Coronary artery (tissue), 2 donors: ENCODE results near the gene CAMTA1.
A peak's percentile ranks its signal among the peaks of the same experiment; 100 is the strongest.
"Not testable (repeated sequence)": the region's sequence is repeated elsewhere in the genome, so short reads cannot be mapped to it uniquely, and the experiment has no call there.

Experiments
- DNase-seq: peaks from one replicate; pipeline ENCODE4 v3.0.0-alpha.2; 2017; ENCODE audit warnings: low spot score
- H3K27ac ChIP-seq, 2 donors: fragments of 200-600 bp; sonication (generic); one replicate each; pipeline ENCODE4 v1.5.1; 2016 to 2019
- H3K4me3 ChIP-seq: fragments of 200-600 bp; sonication (generic); 2 replicates; pipeline ENCODE4 v1.5.1; 2016; ENCODE audit warnings: mild to moderate bottlenecking, moderate library complexity
- CTCF ChIP-seq: fragments of 200-600 bp; sonication (generic); IDR thresholded peaks from one replicate; pipeline ENCODE4 v1.5.1; 2019; ENCODE audit warnings: antibody characterized with exemption

CAMTA1 gene

GRCh38 chr1:7789828-7790227, 1004.6 kb downstream of the CAMTA1 start:
- no peak overlapping the region for H3K27ac ChIP-seq
- DNase-seq = no peak
- no peak overlapping the region for H3K4me3 ChIP-seq
- no peak for TF ChIP-seq CTCF

- not testable (repeated sequence) for H3K27ac ChIP-seq, DNase-seq, H3K4me3 ChIP-seq
These were observed 1005.8 kb downstream of the CAMTA1 start for GRCh38 chr1:7791027-7791426.

- no peak for TF ChIP-seq CTCF
- Histone ChIP-seq H3K4me3 (no peak overlapping the region), H3K27ac (no peak overlapping the region)
- DNase-seq = no peak
These were observed 1010.2 kb downstream of the CAMTA1 start for GRCh38 chr1:7795406-7795805.

- H3K4me3 ChIP-seq = no peak overlapping the region
- H3K27ac ChIP-seq = no peak overlapping the region
- TF ChIP-seq CTCF = no peak
- no peak for DNase-seq
These were observed 1020.2 kb downstream of the CAMTA1 start for GRCh38 chr1:7805460-7805859.

- no peak overlapping the region for H3K4me3 ChIP-seq
- H3K27ac ChIP-seq = no peak overlapping the region
- DNase-seq = no peak
- peak; percentile 25 for TF ChIP-seq CTCF
These were observed 1023.1 kb downstream of the CAMTA1 start for GRCh38 chr1:7808253-7808844.

- no peak for DNase-seq
- H3K27ac ChIP-seq = no peak overlapping the region
These were observed 1024.5 kb downstream of the CAMTA1 start for GRCh38 chr1:7809742-7810141.

GRCh38 chr1:7810395-7810794, 1025.1 kb downstream of the CAMTA1 start:
- Histone ChIP-seq H3K27ac (no peak overlapping the region), H3K4me3 (no peak overlapping the region)
- no peak for DNase-seq
- no peak for TF ChIP-seq CTCF

More at GRCh38 chr1:7809742-7810141, 1024.5 kb downstream of the CAMTA1 start:
- no peak for TF ChIP-seq CTCF
- H3K4me3 ChIP-seq = no peak overlapping the region
